A549 (cell line): ENCODE measurements around the gene LRRC61.

ENCODE experiments used
- RAD21 ChIP-seq, 2 experiments: fragments of >200 bp in 1 of 2; sonication (Bioruptor Twin) in 1 of 2; formaldehyde crosslinking in 1 of 2; IDR thresholded peaks in 1 of 2; conservative IDR thresholded peaks in 1 of 2; 2 replicates in 1 of 2; 3 replicates in 1 of 2; pipeline ENCODE4 v1.6.1; 2012 to 2018; ENCODE audit warnings: inconsistent platforms in 1 of 2
- TF ChIP-seq, protein P1 (sequence below): fragments of >200 bp; sonication (Bioruptor Twin); formaldehyde crosslinking; IDR thresholded peaks from 3 replicates; pipeline ENCODE4 v1.5.1; 2016
- TF ChIP-seq, protein P2 (sequence below): fragments of 200-600 bp; sonication (generic); IDR thresholded peaks from 2 replicates; pipeline ENCODE4 v1.6.1; 2016; ENCODE audit warnings: antibody characterized with exemption, mild to moderate bottlenecking, moderate library complexity

DNA sequence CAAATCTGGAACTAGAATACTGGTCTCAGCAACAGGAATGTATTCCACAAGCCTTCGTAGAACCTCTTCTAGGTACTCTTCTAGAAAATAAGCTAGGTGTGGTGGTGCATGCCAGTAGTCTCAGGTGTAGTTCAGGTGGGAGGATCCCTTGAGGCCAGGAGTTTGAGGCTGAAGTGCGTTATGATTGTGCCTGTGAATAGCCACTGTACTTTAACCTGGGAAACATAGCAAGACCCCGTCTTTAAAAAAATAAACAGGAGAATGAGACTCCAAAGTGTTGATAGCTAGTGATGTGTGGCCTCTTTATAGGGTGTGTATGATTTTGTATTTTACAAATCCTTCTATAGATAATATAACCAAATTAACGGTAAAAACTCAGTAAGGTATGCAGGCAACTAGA lies 54.5 kb downstream of the LRRC61 start:
- TF ChIP-seq RAD21 (conservative IDR thresholded peaks at IDR 0.05 in 1 of 2, IDR thresholded peaks at IDR 0.05 in 1 of 2) = no peak
- TF ChIP-seq, protein P1, sequence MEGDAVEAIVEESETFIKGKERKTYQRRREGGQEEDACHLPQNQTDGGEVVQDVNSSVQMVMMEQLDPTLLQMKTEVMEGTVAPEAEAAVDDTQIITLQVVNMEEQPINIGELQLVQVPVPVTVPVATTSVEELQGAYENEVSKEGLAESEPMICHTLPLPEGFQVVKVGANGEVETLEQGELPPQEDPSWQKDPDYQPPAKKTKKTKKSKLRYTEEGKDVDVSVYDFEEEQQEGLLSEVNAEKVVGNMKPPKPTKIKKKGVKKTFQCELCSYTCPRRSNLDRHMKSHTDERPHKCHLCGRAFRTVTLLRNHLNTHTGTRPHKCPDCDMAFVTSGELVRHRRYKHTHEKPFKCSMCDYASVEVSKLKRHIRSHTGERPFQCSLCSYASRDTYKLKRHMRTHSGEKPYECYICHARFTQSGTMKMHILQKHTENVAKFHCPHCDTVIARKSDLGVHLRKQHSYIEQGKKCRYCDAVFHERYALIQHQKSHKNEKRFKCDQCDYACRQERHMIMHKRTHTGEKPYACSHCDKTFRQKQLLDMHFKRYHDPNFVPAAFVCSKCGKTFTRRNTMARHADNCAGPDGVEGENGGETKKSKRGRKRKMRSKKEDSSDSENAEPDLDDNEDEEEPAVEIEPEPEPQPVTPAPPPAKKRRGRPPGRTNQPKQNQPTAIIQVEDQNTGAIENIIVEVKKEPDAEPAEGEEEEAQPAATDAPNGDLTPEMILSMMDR = no peak
- TF ChIP-seq, protein P2, sequence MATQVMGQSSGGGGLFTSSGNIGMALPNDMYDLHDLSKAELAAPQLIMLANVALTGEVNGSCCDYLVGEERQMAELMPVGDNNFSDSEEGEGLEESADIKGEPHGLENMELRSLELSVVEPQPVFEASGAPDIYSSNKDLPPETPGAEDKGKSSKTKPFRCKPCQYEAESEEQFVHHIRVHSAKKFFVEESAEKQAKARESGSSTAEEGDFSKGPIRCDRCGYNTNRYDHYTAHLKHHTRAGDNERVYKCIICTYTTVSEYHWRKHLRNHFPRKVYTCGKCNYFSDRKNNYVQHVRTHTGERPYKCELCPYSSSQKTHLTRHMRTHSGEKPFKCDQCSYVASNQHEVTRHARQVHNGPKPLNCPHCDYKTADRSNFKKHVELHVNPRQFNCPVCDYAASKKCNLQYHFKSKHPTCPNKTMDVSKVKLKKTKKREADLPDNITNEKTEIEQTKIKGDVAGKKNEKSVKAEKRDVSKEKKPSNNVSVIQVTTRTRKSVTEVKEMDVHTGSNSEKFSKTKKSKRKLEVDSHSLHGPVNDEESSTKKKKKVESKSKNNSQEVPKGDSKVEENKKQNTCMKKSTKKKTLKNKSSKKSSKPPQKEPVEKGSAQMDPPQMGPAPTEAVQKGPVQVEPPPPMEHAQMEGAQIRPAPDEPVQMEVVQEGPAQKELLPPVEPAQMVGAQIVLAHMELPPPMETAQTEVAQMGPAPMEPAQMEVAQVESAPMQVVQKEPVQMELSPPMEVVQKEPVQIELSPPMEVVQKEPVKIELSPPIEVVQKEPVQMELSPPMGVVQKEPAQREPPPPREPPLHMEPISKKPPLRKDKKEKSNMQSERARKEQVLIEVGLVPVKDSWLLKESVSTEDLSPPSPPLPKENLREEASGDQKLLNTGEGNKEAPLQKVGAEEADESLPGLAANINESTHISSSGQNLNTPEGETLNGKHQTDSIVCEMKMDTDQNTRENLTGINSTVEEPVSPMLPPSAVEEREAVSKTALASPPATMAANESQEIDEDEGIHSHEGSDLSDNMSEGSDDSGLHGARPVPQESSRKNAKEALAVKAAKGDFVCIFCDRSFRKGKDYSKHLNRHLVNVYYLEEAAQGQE = no peak
